Sciatic nerve (tissue), 2 donors: Measurements from ENCODE around the gene MAP3K13. TPM values are rescaled to one million over a fixed set of nuclear protein-coding genes. Genes with fewer than 3 reads are reported as not detected.

Source experiments
- ATAC-seq: fragments of 200-7000 bp; cut with Tn5 transposase; one replicate; pipeline ENCODE4 v1.9.1; 2020; ENCODE audit warnings: mild to moderate bottlenecking, moderate library complexity
- DNase-seq: peaks from one replicate; pipeline ENCODE4 v3.0.0-alpha.2; 2020; ENCODE audit warnings: low spot score
- intact Hi-C: fragments of 100-400 bp; cut with DNase I; formaldehyde crosslinking; loops from one replicate; pipeline ENCODE4 v1.14.2; 2022
- total RNA-seq: library from RNA; stranded (reverse); fragmentation: NEBNext Ultra II Directional; extraction: Animal tissue kit (Norgen Biotek cat#: 25700); gene quantifications from one replicate; pipeline ENCODE4 v1.2.1, GENCODE V29; 2021
- donor health status: DM: no; HTN: no; CAD: no.
- donor health status: DM: no; HTN: no; CAD: no.

MAP3K13 gene
- total RNA-seq, 1 donor from 2014 or later: 22.2 TPM

- DNase-seq (no peak), ATAC-seq (no peak)
- intact Hi-C loops: no loop called here
These were observed 171.6 kb downstream of the MAP3K13 start for GRCh38 chr3:185534511-185534910.

DNA sequence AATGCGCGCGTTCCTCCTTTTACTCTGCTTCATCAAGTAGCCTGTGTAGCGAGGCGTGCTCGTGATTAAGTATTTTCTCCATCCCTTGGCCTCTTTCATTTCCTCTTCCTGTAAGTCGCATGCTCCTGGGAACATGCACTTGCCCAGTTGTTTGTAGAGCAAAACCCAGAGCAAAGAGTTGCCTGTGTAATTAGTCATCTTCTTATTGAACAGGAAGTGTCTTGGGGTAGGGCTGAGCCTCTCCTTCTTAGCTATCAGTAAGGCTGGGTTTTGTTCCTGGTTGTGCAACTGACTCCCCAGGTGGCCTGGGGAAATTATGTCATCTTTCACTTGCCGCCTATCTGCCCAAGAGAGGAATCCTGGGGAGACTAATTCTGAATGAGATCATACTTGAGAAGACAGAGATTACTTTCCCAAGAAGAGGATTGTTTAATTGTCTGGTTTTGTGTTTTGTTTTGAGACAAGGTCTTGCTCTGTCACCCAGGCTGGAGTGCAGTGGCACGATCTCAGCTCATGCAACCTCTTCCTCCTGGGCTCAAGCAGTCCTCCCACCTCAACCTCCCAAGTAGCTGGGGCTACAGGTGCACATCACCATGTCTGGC, 174.5 kb downstream of the MAP3K13 start:
- DNase-seq (no peak), ATAC-seq (peak; percentile 92)
- intact Hi-C loops: no loop called here

Other genes with a start within 250 kb of the MAP3K13 start
- gene C3orf70, start 210.1 kb upstream of the MAP3K13 start, total RNA-seq: 12.9 TPM
- gene EHHADH, start 109.1 kb upstream of the MAP3K13 start, total RNA-seq: 6.2 TPM
- 15.1 TPM for gene TMEM41A, start 135.9 kb downstream of the MAP3K13 start, total RNA-seq
- gene LIPH, start 189.5 kb downstream of the MAP3K13 start, total RNA-seq: 0.27 TPM
- 56.4 TPM for gene SENP2, start 223.2 kb downstream of the MAP3K13 start, total RNA-seq